ENCODE data around the gene YBX3.

DNA sequence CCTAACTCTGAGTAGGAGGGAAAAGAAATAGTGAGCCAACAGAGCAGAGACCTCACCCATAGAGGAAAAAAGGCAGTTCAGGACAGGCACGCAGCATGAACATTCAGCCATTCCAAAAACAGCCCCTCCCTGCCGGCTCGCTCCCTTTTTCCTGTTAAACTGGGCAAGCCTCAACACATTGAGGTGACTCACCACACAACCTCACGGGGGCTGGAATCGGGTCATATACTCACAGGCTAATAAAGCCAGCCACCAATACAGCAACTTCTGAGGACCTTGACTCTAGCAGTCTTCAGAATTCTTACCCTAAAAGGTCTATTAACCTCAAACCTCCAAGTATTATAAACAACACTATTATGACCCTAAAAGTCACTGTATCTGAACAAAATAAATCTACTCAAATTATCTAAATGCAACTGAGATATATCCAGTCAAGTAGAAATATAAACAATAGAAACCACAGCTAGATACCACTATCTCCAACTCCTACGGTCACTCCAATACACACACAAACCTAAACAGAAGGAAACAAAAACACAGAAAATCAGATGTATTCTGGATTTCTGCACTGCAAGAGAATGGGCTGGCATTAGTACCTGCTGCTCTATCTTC, 6.3 kb downstream of the YBX3 start:
- TF ChIP-seq, protein P1, sequence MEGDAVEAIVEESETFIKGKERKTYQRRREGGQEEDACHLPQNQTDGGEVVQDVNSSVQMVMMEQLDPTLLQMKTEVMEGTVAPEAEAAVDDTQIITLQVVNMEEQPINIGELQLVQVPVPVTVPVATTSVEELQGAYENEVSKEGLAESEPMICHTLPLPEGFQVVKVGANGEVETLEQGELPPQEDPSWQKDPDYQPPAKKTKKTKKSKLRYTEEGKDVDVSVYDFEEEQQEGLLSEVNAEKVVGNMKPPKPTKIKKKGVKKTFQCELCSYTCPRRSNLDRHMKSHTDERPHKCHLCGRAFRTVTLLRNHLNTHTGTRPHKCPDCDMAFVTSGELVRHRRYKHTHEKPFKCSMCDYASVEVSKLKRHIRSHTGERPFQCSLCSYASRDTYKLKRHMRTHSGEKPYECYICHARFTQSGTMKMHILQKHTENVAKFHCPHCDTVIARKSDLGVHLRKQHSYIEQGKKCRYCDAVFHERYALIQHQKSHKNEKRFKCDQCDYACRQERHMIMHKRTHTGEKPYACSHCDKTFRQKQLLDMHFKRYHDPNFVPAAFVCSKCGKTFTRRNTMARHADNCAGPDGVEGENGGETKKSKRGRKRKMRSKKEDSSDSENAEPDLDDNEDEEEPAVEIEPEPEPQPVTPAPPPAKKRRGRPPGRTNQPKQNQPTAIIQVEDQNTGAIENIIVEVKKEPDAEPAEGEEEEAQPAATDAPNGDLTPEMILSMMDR (conservative IDR thresholded peaks at IDR 0.05), result no peak
- no peak for TF ChIP-seq EZH2 (IDR thresholded peaks at IDR 0.05; ENCODE audit: low read depth)
